AG09319 (cell line): Measurements from ENCODE around the gene AK8.

Experiments used
- DNase-seq: peaks from one replicate; pipeline ENCODE4 v3.0.0-alpha.2; 2010; ENCODE audit warnings: low read depth; ENCODE audit errors: extremely low read depth
- CTCF ChIP-seq: IDR thresholded peaks from 2 replicates; pipeline ENCODE4 v1.5.1; 2011; ENCODE audit warnings: low read depth, mild to moderate bottlenecking, inconsistent platforms, low read length, moderate library complexity

AK8 gene

GRCh38 chr9:132909311-132909710 is 31.2 kb upstream of the AK8 start:
- no peak for DNase-seq
- no peak for TF ChIP-seq CTCF

- TF ChIP-seq CTCF = no peak
- DNase-seq = no peak
Observed at GRCh38 chr9:132908635-132909034, 30.6 kb upstream of the AK8 start.

- TF ChIP-seq CTCF = no peak
- DNase-seq = no peak
Observed at GRCh38 chr9:132905726-132906125, 27.6 kb upstream of the AK8 start.

GRCh38 chr9:132903574-132904492 is 25.7 kb upstream of the AK8 start:
- DNase-seq = no peak
- TF ChIP-seq CTCF = no peak

GRCh38 chr9:132901858-132902831 is 24.1 kb upstream of the AK8 start:
- peak; percentile 83 for TF ChIP-seq CTCF
- peak; percentile 52 for DNase-seq

GRCh38 chr9:132898051-132898450 is 20.0 kb upstream of the AK8 start:
- no peak for TF ChIP-seq CTCF
- DNase-seq = no peak
